Osteocyte (in vitro differentiated cells): Measurements from ENCODE around the gene LAD1. TPM values are rescaled to one million over a fixed set of nuclear protein-coding genes. Genes with fewer than 3 reads are reported as not detected.

ENCODE experiments used
- DNase-seq: peaks from one replicate; pipeline ENCODE4 v3.0.0; 2021; ENCODE audit warnings: mixed read lengths; ENCODE audit not compliant: unreplicated experiment; ENCODE audit errors: extremely low spot score
- H3K27ac Mint-ChIP-seq: one replicate; pipeline ENCODE4 v1.8.0; 2021; ENCODE audit warnings: mild to moderate bottlenecking, mixed read lengths; ENCODE audit not compliant: unreplicated experiment
- H3K27me3 Mint-ChIP-seq: one replicate; pipeline ENCODE4 v1.8.0; 2021; ENCODE audit warnings: mixed read lengths; ENCODE audit not compliant: unreplicated experiment
- H3K36me3 Mint-ChIP-seq: one replicate; pipeline ENCODE4 v1.8.0; 2021; ENCODE audit warnings: mixed read lengths; ENCODE audit not compliant: unreplicated experiment
- H3K4me1 Mint-ChIP-seq: one replicate; pipeline ENCODE4 v1.8.0; 2021; ENCODE audit warnings: mixed read lengths; ENCODE audit not compliant: unreplicated experiment
- H3K4me3 Mint-ChIP-seq: one replicate; pipeline ENCODE4 v1.8.0; 2021; ENCODE audit warnings: mild to moderate bottlenecking, moderate library complexity, mixed read lengths; ENCODE audit not compliant: unreplicated experiment
- H3K9me3 Mint-ChIP-seq: one replicate; pipeline ENCODE4 v1.8.0; 2021; ENCODE audit warnings: mixed read lengths; ENCODE audit not compliant: unreplicated experiment
- CTCF ChIP-seq: fragments of 200-600 bp; sonication (generic); IDR thresholded peaks from 2 replicates; pipeline ENCODE4 v1.5.0; 2021; ENCODE audit warnings: antibody characterized with exemption, mild to moderate bottlenecking, moderate library complexity
- total RNA-seq: library from RNA; stranded (reverse); gene quantifications from 2 replicates; pipeline ENCODE4 v1.2.1, GENCODE V29; 2021

LAD1 gene
- total RNA-seq, 1 donor from 2014 or later: 0.16 TPM

DNA sequence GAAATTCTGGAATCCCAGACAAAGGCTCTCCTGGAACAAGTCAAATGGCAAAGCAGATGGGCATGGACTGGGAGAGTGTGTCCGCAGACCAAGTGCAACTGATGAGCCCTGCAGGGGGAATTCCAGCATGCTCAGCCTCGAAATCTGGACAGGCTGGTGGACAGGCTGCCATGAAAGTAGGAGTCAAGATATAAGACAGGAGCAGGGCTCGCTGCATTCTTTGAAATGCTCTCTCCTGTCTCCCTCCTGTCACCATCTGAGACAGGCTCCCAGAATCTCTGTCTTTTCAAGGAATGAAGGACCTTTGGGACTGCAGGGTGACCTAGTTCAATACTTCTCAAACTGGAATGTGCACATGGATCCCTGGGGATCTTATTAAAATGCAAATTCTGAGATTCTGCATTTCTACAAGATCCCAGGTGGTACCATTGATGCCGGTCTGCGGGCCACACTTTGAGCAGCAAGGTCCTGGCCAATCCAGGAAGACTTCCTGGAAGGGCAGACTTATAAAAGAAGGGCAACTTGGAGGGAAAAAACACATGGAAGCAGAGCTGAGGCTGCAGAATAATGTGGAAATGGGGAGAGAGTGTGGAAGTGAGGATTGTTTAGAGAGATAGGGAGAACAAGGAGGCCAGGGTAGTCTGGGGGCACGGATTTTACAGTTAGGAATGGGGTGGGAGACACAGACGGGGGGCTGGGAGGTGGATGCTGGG, 51.5 kb downstream of the LAD1 start:
- H3K4me1 Mint-ChIP-seq: no peaks in the 10 kb centered on the region
- no peaks in the 10 kb centered on the region for H3K9me3 Mint-ChIP-seq
- peaks cover 43% of the 10 kb centered on the region for H3K27me3 Mint-ChIP-seq
- no peak for DNase-seq
- H3K4me3 Mint-ChIP-seq: no peak overlapping the region
- H3K36me3 Mint-ChIP-seq: no peaks in the 10 kb centered on the region
- H3K27ac Mint-ChIP-seq: no peak overlapping the region
- no peak for TF ChIP-seq CTCF

GRCh38 chr1:201346987-201347386, 52.1 kb downstream of the LAD1 start:
- peaks cover 37% of the 10 kb centered on the region for H3K27me3 Mint-ChIP-seq
- no peaks in the 10 kb centered on the region for H3K9me3 Mint-ChIP-seq
- DNase-seq: no peak
- no peak overlapping the region for H3K4me3 Mint-ChIP-seq
- H3K4me1 Mint-ChIP-seq: no peaks in the 10 kb centered on the region
- H3K36me3 Mint-ChIP-seq: no peaks in the 10 kb centered on the region
- TF ChIP-seq CTCF: no peak
- H3K27ac Mint-ChIP-seq: no peak overlapping the region

DNA sequence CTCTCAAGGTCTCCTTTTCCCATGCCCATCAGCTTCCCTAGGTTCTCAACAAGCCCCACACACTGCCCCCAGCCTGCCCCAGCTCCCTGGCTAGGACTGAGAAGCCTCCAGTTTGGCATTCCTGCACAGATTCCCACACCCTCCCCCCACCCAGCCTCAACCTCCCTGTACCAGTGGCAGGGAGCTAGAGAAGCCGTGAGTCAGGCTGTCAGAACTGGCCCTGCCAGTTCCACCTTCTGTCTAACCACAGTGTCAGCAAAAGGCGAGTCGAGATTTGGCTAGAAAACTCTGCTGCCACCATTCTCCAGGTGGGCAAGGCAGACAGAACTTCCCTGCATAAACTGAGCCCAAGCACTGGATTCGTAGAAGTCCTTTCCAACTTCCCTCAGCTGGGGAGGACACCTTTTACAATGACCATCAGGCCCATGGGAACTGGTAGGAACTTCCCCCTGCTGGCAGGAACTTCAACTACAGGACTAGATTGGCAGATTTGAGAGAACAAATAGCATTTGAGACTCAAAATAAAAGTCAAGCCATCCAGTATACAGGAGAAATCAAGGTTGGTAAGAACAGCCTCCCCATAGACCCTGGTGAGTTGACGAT, 52.7 kb downstream of the LAD1 start:
- peaks cover 33% of the 10 kb centered on the region for H3K27me3 Mint-ChIP-seq
- DNase-seq: no peak

GRCh38 chr1:201345081-201345355, 54.1 kb downstream of the LAD1 start:
- H3K36me3 Mint-ChIP-seq: peaks cover 2% of the 10 kb centered on the region
- H3K4me3 Mint-ChIP-seq: no peak overlapping the region
- no peaks in the 10 kb centered on the region for H3K4me1 Mint-ChIP-seq
- no peak for TF ChIP-seq CTCF
- H3K27me3 Mint-ChIP-seq: peaks cover 37% of the 10 kb centered on the region
- H3K27ac Mint-ChIP-seq: no peak overlapping the region
- H3K9me3 Mint-ChIP-seq: peaks cover 7% of the 10 kb centered on the region
- DNase-seq: no peak

More for the DNA sequence above, 52.7 kb downstream of the LAD1 start:
- Mint-ChIP-seq H3K4me1 (no peaks in the 10 kb centered on the region), H3K27ac (no peak overlapping the region), H3K4me3 (no peak overlapping the region), H3K36me3 (no peaks in the 10 kb centered on the region), H3K9me3 (peaks cover 2% of the 10 kb centered on the region)
- TF ChIP-seq CTCF: peak; percentile 66

GRCh38 chr1:201344206-201345080, 54.7 kb downstream of the LAD1 start:
- Mint-ChIP-seq H3K27me3 (peaks cover 38% of the 10 kb centered on the region), H3K9me3 (peaks cover 7% of the 10 kb centered on the region), H3K4me1 (no peaks in the 10 kb centered on the region), H3K36me3 (peaks cover 2% of the 10 kb centered on the region), H3K4me3 (no peak overlapping the region), H3K27ac (no peak overlapping the region)
- DNase-seq: no peak
- TF ChIP-seq CTCF: no peak
